HS-5 (cell line): ENCODE data around the gene NCKAP5.
A peak's percentile ranks its signal among the peaks of the same experiment; 100 is the strongest.

Experiments used
- DNase-seq: peaks from one replicate; pipeline ENCODE4 v3.0.0-alpha.2; 2012; ENCODE audit warnings: low read depth

Gene NCKAP5

GRCh38 chr2:133378928-133379549 is 189.2 kb downstream of the NCKAP5 start:
- DNase-seq: no peak

DNA sequence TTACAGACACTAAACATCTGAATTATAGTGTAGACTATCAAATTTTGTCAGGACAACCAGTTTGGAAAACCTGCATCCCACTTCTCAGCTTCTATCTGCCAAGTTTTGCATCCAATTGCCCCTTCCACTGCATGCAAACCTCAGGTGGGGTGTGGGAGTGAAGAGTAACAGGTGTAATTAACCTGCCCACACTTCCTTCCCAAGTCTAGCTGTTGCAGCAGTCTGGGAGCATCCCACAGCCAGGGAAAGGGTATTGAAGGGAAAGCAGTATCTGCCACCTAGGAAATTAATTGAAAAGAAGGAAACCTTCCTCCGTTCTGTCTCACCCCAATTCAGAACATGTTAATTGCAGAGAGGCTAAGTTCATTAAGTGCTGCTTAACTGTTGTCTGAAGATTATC is 189.9 kb downstream of the NCKAP5 start:
- DNase-seq: no peak

- DNase-seq: no peak
These were observed 190.7 kb downstream of the NCKAP5 start for GRCh38 chr2:133377599-133377998.

- DNase-seq: no peak
These were observed 191.2 kb downstream of the NCKAP5 start for GRCh38 chr2:133377021-133377481.

GRCh38 chr2:133374781-133375180 is 193.5 kb downstream of the NCKAP5 start:
- DNase-seq: no peak

GRCh38 chr2:133371286-133371685 is 197.0 kb downstream of the NCKAP5 start:
- DNase-seq: no peak

DNA sequence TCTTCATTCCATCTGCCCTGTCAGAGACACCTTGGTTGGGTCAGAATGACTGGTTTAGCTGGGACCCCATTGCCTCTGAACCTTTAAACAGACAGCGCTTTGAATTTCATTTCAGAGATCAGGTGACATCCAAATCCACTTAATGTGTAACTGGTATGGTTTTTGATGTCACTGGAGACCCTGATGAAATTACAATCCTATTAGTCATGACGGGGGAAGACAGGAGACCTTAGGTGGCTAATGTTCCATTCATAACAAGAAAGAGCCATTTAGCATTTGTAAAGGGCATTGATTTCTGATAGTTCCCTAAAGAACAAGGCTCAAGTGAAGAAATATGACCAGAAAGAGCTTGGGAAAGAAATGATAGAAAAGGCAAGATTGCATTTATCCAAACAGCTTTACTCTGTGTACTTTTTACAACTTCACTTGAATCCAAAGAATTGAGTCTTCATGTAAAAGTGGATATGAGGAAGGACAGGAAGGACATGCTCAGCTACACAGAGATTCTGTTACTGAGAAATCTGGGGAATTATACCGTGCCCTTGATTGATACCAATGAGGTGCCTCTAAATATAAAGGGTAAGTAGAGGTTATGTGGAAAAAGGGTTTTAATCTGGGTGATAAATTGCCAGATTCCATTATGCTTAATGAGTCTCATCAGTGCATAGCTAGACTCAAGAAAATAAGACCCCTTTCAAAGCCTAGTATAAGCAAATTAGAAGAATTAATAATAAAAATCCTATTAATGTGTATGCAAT is 198.2 kb downstream of the NCKAP5 start:
- no peak for DNase-seq

GRCh38 chr2:133365117-133365516 is 203.1 kb downstream of the NCKAP5 start:
- no peak for DNase-seq

DNA sequence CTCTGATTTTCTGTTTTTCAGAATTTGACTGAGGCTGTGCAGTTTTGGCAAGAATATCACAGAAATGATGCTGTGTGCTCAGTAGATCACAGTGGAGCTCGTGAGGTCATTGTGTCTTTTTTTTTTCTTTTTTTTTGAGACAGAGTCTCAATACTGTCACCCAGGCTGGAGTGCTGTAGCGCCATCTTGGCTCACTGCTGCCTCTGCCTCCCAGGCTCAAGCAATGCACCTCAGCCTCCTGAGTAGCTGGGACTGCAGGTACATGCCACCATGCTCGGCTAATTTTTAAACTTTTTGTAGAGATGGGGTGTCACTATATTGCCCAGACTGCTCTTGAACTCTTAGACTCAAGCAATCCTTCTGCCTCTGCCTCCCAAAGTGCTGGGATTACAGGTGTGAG is 203.6 kb downstream of the NCKAP5 start:
- no peak for DNase-seq

GRCh38 chr2:133363884-133364283 is 204.4 kb downstream of the NCKAP5 start:
- DNase-seq: no peak

DNA sequence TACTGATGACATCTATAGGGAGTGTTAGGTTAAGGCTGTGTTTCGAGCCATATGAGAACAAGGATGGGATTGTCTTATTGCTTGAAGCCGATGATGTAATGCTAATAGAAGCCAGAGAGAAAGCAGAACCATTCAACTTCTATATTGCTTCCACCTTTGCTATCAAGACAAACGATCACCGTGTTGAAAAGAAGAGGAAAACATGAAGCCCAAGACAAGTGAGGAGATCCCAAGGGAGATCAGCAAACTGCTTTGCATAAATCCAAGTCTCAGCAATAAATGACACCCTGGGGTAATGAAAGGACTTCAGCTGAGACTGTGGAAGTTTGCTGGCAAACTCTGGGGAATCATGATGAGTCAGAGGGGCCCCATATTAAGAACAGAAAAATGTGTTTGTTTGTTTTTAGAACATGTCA is 206.2 kb downstream of the NCKAP5 start:
- peak; percentile 26 for DNase-seq

DNA sequence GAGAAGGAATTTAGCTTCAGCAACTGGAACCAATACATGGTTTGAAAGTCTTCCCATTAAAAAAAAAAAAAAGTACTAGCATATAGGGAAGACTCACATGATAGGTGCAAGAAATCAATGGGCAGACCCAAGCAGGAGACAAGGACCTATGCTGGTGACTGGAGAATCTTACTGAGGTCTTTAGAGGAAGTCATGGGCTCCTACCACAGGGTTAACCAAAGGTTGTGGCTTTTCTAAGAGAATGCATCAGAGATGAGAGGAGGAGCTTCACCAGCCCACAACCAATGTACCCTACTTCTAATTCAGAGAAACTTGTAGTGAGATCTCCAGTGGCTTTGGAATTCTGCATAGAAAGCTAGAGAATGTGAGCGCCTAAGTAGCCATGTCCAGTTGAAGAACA is 207.4 kb downstream of the NCKAP5 start:
- DNase-seq: no peak

GRCh38 chr2:133360190-133360589 is 208.1 kb downstream of the NCKAP5 start:
- DNase-seq: no peak

GRCh38 chr2:133352719-133353118 is 215.5 kb downstream of the NCKAP5 start:
- DNase-seq: no peak

DNA sequence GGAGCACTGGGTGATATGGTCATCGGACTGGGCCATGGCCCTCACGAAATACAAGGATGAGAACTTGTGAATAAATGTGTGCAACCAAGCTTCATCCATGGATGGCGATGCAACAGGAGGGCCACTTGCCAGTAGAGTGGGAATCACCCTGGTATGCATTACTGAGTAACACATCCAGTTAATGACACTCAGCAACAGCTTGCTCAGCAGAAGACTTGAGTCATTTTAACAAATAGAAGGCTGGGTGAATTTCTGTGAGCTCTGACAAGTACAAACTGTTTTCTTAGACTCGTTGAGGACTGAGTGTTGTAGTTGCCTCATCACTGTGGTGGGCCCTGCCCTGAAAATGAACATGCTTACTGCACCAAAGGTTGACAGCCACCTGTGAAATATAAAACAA is 221.6 kb downstream of the NCKAP5 start:
- peak; percentile 24 for DNase-seq

DNA sequence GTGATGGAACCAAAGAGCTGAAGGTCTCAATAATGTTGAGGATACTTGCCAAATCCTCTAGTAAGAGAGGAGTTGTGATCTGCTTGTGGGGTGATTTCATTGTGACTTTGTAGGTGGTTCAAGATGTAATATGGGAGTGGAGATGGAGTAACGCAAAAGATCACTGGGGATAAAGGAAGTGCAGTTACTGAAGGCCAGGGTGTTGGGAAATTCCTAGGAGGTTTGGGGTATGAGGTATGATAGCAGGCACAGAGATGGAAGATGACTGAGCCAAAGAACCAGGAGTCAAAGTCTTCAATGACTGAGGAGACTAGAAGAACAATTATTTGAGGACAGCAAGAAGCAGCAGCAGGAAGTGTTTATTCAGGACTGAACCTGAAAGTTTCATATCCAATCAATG is 222.6 kb downstream of the NCKAP5 start:
- DNase-seq: no peak

DNA sequence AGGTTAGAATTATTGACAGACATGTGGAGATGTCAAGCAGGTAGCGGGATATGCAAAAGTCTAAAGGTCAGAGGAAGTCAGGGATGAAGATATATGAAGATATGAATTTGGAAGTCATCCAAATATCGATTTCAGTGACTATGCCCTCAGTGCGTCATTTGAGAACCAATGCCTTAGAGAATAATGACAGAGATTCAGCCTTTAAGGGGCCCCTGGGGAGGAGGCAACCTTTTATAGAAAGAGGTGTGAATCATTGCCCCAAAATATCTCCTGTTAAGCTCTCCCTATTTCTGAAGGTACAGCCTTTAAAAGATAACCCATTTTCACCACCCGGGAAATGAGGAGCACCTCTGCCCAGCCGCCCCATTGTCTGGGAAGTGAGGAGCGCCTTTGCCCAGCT is 223.4 kb downstream of the NCKAP5 start:
- no peak for DNase-seq

- no peak for DNase-seq
These were observed 225.3 kb downstream of the NCKAP5 start for GRCh38 chr2:133343018-133343352.

DNA sequence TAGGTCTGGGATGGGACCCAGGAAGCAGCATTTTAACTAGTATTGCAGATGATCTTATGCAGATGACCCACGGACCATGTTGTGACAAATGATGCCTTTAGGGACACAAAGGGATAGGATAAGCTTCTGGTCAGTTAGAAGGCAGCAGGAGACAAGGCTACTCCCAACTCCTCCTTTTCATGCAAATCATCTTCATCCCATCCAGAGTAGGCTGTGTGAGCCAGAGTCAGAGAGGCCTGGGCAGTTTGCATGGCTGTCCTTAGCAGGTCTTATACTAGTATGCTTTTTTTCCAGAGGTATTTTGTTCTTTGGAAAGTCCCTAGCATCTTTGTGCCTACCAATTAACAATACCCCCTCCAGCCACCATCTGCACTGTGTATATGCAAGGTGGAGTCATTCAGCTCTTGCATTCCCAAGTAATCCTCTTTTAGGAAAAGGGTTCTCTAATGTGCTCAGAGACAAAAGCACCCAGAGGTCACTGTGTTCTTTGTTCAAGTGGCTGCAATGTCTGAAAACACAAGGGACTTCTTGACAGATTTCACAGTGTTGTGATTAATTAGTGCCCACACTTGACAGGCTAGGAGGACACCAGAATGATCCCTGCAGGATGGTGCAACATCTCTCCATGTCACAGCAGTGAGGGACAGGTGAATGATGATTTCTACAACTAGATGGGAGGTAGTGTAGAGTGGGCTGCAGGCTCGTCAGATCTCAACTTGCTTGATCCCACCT is 225.8 kb downstream of the NCKAP5 start:
- no peak for DNase-seq

- no peak for DNase-seq
These were observed 226.7 kb downstream of the NCKAP5 start for GRCh38 chr2:133341575-133341974.

GRCh38 chr2:133338224-133338623 is 230.0 kb downstream of the NCKAP5 start:
- DNase-seq: no peak

- no peak for DNase-seq
These were observed 233.3 kb downstream of the NCKAP5 start for GRCh38 chr2:133334923-133335322.

DNA sequence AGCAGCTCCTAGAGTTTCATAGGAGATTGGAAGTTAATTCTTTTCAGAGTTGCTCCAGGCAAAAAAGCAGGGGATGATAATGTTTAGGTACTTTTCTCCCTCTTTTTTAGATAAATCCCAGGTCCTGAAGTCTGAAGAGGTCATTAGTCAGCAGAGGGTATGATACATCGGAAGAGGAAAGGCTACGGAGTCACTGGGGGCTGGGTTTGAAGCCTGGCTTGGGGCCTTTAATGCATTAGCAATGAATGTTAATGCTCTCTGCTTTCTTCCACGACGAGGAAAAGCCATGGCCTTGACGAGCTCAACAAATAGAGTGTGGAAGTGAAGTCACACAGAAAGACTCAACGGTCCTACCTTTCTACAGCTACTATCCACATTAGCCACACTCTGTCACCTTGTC is 235.1 kb downstream of the NCKAP5 start:
- DNase-seq: no peak
